GM12878 (cell line): ENCODE results near the gene P3H2. TPM values are rescaled to one million over a fixed set of nuclear protein-coding genes. Genes with fewer than 3 reads are reported as not detected.

Experiments used
- ATAC-seq: fragments of 200-7000 bp; cut with Tn5 transposase; 3 replicates; pipeline ENCODE4 v1.9.1; 2020; ENCODE audit warnings: mild to moderate bottlenecking, moderate library complexity
- BruUV-seq: library from RNA; stranded (reverse); fragments of 400-500 nt; replicated peaks from 2 replicates; lab custom pipeline; 2021; lab: Mats Ljungman, UMichigan
- CTCF ChIA-PET: fragments of 300-600 bp; sonication (Branson Sonifier 250); formaldehyde crosslinking; extraction: SDS; loops from one replicate; lab custom pipeline; 2021; ENCODE audit warnings: inconsistent platforms; lab: Yijun Ruan, JAX
- POLR2A ChIA-PET: fragments of 350-600 bp; formaldehyde crosslinking; extraction: SDS; loops from one replicate; lab custom pipeline; 2021; ENCODE audit warnings: inconsistent platforms; lab: Charles Lee
- RAD21 ChIA-PET: fragments of 300-600 bp; sonication (Branson Sonifier 250); formaldehyde crosslinking; loops from one replicate; lab custom pipeline; 2023; ENCODE audit warnings: antibody characterized with exemption; ENCODE audit not compliant: unreplicated experiment; lab: Charles Lee
- SMC1A ChIA-PET: fragments of 300-600 bp; sonication (Branson Sonifier 250); formaldehyde crosslinking; loops from one replicate; lab custom pipeline; 2023; ENCODE audit not compliant: unreplicated experiment, uncharacterized antibody; lab: Charles Lee
- DNase-seq: peaks from one replicate; pipeline ENCODE4 v3.0.0-alpha.2; 2011; ENCODE audit warnings: low read depth, low spot score
- FAIRE-seq: peaks from 3 replicates; lab custom pipeline; 2011; peaks lifted over from hg19 to GRCh38; lab: Jason Lieb, UNC
- H2AFZ ChIP-seq: 2 replicates; pipeline ENCODE4 v1.6.0; 2011; ENCODE audit warnings: low read depth, low read length, control low read depth; ENCODE audit not compliant: control insufficient read depth
- H3K27ac ChIP-seq: 2 replicates; pipeline ENCODE4 v1.5.1; 2011; ENCODE audit warnings: control low read depth; ENCODE audit not compliant: control insufficient read depth, insufficient read depth
- H3K27me3 ChIP-seq, 2 experiments: replicated peaks in 1 of 2; 2 replicates each; pipeline versions ENCODE4 v1.6.0 to v1.6.1; 2011; ENCODE audit warnings: low read length in 1 of 2; ENCODE audit not compliant: control insufficient read depth in 2 of 2, insufficient read depth in 2 of 2
- H3K36me3 ChIP-seq, 2 experiments: 2 replicates each; pipeline ENCODE4 v1.5.1; 2011; ENCODE audit warnings: low read length in 1 of 2; ENCODE audit not compliant: control insufficient read depth in 2 of 2, insufficient read depth in 2 of 2
- H3K4me1 ChIP-seq: 2 replicates; pipeline ENCODE4 v1.6.1; 2011; ENCODE audit warnings: mild to moderate bottlenecking, low read length, moderate library complexity, mixed read lengths; ENCODE audit not compliant: control insufficient read depth, insufficient read depth
- H3K4me2 ChIP-seq: 2 replicates; pipeline ENCODE4 v1.6.0; 2011; ENCODE audit warnings: control low read depth; ENCODE audit not compliant: control insufficient read depth, insufficient read depth
- H3K4me3 ChIP-seq: fragments of 200-600 bp; sonication (generic); 2 replicates; pipeline ENCODE4 v1.5.1; 2016
- H3K79me2 ChIP-seq: 2 replicates; pipeline ENCODE4 v1.6.0; 2011; ENCODE audit warnings: low read length; ENCODE audit not compliant: control insufficient read depth, insufficient read depth
- H3K9ac ChIP-seq: 2 replicates; pipeline ENCODE4 v1.8.0; 2011; ENCODE audit warnings: low read length, control low read depth, mixed read lengths; ENCODE audit not compliant: control insufficient read depth, insufficient read depth
- H3K9me3 ChIP-seq: replicated peaks from 3 replicates; pipeline ENCODE4 v1.5.1; 2011; ENCODE audit warnings: mild to moderate bottlenecking, low read length; ENCODE audit not compliant: control insufficient read depth, insufficient read depth
- H4K20me1 ChIP-seq: 2 replicates; pipeline ENCODE4 v1.6.0; 2011; ENCODE audit not compliant: control insufficient read depth, insufficient read depth
- ATF2 ChIP-seq: IDR thresholded peaks from 2 replicates; pipeline ENCODE4 v1.6.1; 2012; ENCODE audit warnings: low read length, inconsistent platforms
- ETV6 ChIP-seq, 2 experiments: fragments of 450-650 bp in 1 of 2; IDR thresholded peaks in 1 of 2; conservative IDR thresholded peaks in 1 of 2; 2 replicates each; pipeline ENCODE4 v1.6.1; 2014; ENCODE audit warnings: antibody characterized with exemption in 1 of 2, borderline replicate concordance in 1 of 2, low read depth in 1 of 2, mild to moderate bottlenecking in 1 of 2, moderate library complexity in 1 of 2
- IRF4 ChIP-seq: IDR thresholded peaks from 2 replicates; pipeline ENCODE4 v1.6.1; 2011; ENCODE audit warnings: low read depth, low read length
- NFIC ChIP-seq: IDR thresholded peaks from 2 replicates; pipeline ENCODE4 v1.6.1; 2012; ENCODE audit warnings: low read depth, mild to moderate bottlenecking, inconsistent platforms, low read length, moderate library complexity
- PAX5 ChIP-seq: IDR thresholded peaks from 2 replicates; pipeline ENCODE4 v1.6.1; 2011; ENCODE audit warnings: low read depth, low read length, borderline replicate concordance
- PRDM15 ChIP-seq: fragments of 450-650 bp; formaldehyde crosslinking; IDR thresholded peaks from 2 replicates; pipeline ENCODE4 v1.4.0; 2020; ENCODE audit warnings: mild to moderate bottlenecking, moderate library complexity
- SREBF1 ChIP-seq: IDR thresholded peaks from 2 replicates; pipeline ENCODE4 v1.6.1; 2012; ENCODE audit warnings: mild to moderate bottlenecking, low read length
- TCF7 ChIP-seq: IDR thresholded peaks from 2 replicates; pipeline ENCODE4 v1.6.1; 2014; ENCODE audit warnings: antibody characterized with exemption, borderline replicate concordance
- ZNF384 ChIP-seq: IDR thresholded peaks from 2 replicates; pipeline ENCODE4 v1.6.1; 2012; ENCODE audit warnings: low read depth, mild to moderate bottlenecking, low read length, improper control_type of control experiment, borderline replicate concordance
- WGBS: methylation state at CpG from one replicate; pipeline ENCODE4 v1.1.6; 2016; ENCODE audit warnings: low lambda C conversion rate; ENCODE audit not compliant: insufficient replicate concordance, insufficient coverage; ENCODE audit errors: missing lambda C conversion rate; 5-methylcytosine and 5-hydroxymethylcytosine counted together
- in situ Hi-C: fragments of 300-500 bp; cut with MboI; formaldehyde crosslinking; loops from 9 replicates; pipeline ENCODE4 v1.14.3; 2018; ENCODE audit warnings: mixed read lengths
- intact Hi-C: fragments of 100-400 bp; cut with micrococcal nuclease; formaldehyde crosslinking; loops from one replicate; pipeline ENCODE4 v1.14.2; 2022; ENCODE audit not compliant: unreplicated experiment
- polyA plus RNA-seq, 11 experiments: library from polyadenylated mRNA; depleted of rRNA in 4 of 11; unstranded in 6 of 11; stranded (reverse) in 5 of 11; fragments of >200 nt; fragmentation: Nextera tagmentation in 4 of 11; fragmentation: Illumina TruSeq in 1 of 11; extraction: Ambion mirVana in 4 of 11; extraction: Trizol in 1 of 11; gene quantifications; 1 replicate in 1 of 11; 2 replicates in 10 of 11; pipeline versions ENCODE4 v1.2.1 to v1.2.3, GENCODE V29; 2011 to 2016; ENCODE audit warnings: inconsistent platforms in 2 of 11, missing spikeins in 2 of 11, low read depth in 1 of 11
- total RNA-seq, 4 experiments: library from RNA; depleted of rRNA in 3 of 4; stranded (reverse); fragments of >200 nt in 3 of 4; fragmentation: Illumina TruSeq in 1 of 4; extraction: Trizol in 1 of 4; gene quantifications; 2 replicates each; pipeline versions ENCODE4 v1.2.1 to v1.2.3, GENCODE V29; 2013 to 2021

P3H2 gene
- total and polyA plus RNA-seq, 10 of the 15 experiments (the other 5 are each of a cell fraction or from before 2014, with no cell fraction given): 27.0 to 97.6 (median 83.2) TPM

- Histone ChIP-seq H3K9ac (no peak overlapping the region), H4K20me1 (no peaks in the 10 kb centered on the region), H3K27ac (no peak overlapping the region), H3K4me2 (no peak overlapping the region), H3K27me3 (no peaks in the 10 kb centered on the region), H3K4me1 (no peaks in the 10 kb centered on the region), H2AFZ (no peak overlapping the region), H3K9me3 (no peaks in the 10 kb centered on the region), H3K4me3 (no peak overlapping the region)
- intact Hi-C loops (no loop called here), in situ Hi-C loops (no loop called here)
- ChIA-PET POLR2A (interaction anchor here (1.4 kb wide), 1 partner anchor 16 kb away, joined by 3 read pairs; no protein-coding TSS in a partner anchor), SMC1A (interaction anchor here (1.0 to 1.7 kb wide), 7 partner anchors 10 to 229 kb away, joined by 3 to 5 read pairs (median 3); no protein-coding TSS in a partner anchor), RAD21 (interaction anchor here (1.1 to 1.7 kb wide), 4 partner anchors 27 to 119 kb away, joined by 3 to 4 read pairs (median 3); no protein-coding TSS in a partner anchor), CTCF (no interaction called here)
- FAIRE-seq (no peak), ATAC-seq (no peak), DNase-seq (no peak)
- WGBS: 71% methylated on average over 9 of the region's 9 CpGs
- no TSS peak for BruUV-seq
- TF ChIP-seq ZNF384 (no peak), SREBF1 (no peak), ETV6 (conservative IDR thresholded peaks at IDR 0.05 in 1 of 2, IDR thresholded peaks at IDR 0.05 in 1 of 2; ENCODE audit: borderline replicate concordance in 1 of 2, low read depth in 1 of 2) (no peak), NFIC (no peak), TCF7 (no peak), PAX5 (no peak), PRDM15 (no peak), ATF2 (no peak), IRF4 (no peak)
- TF ChIP-seq, all 136 proteins: peak for 0
- H3K79me2 ChIP-seq: peaks cover 5% of the 10 kb centered on the region
- no peaks in the 10 kb centered on the region for H3K36me3 ChIP-seq
Measured at GRCh38 chr3:190088890-190089289, 31.8 kb downstream of the P3H2 start.
